ENCODE results near the gene TRIM50. TPM values are rescaled to one million over a fixed set of nuclear protein-coding genes. Genes with fewer than 3 reads are reported as not detected.
"Not testable (repeated sequence)": the region's sequence is repeated elsewhere in the genome, so short reads cannot be mapped to it uniquely, and the experiment has no call there.

The TRIM50 gene
- total RNA-seq, 2 experiments from 2014 or later, result not detected

GRCh38 chr7:73308665-73309214 lies 19.1 kb downstream of the TRIM50 start, which contains the start of gene NSUN5:
TSS of gene NSUN5 (minus strand) at chr7:73308826. CDS start at chr7:73308790, 36 bp downstream.
- Mint-ChIP-seq H3K9me3 (peaks cover 2% of the 10 kb centered on the region), H3K36me3 (ENCODE audit: low read depth) (peaks cover 34% of the 10 kb centered on the region), H3K27me3 (no peaks in the 10 kb centered on the region), H3K27ac (peak within 1 kb of the TSS; percentile 96), H3K4me3 (peak within 1 kb of the TSS; percentile 89), H3K4me1 (ENCODE audit: low read depth) (peaks cover 26% of the 10 kb centered on the region)
- DNase-seq, result peak; percentile 96
- ChIA-PET POLR2A (no interaction called here), CTCF (interaction anchor here (2.9 kb wide), 1 partner anchor 143 kb away, joined by 8 read pairs; no protein-coding TSS in a partner anchor)
- no peak for TF ChIP-seq CTCF (IDR thresholded peaks at IDR 0.05)
- intact Hi-C loops (cut with micrococcal nuclease), result no loop called here
- ATAC-seq, result peak; percentile 99

- ATAC-seq (peak; percentile 41), DNase-seq (no peak)
- peak overlapping the region; percentile 89 for H3K4me3 Mint-ChIP-seq
- H3K27ac Mint-ChIP-seq, result peak overlapping the region; percentile 96
- intact Hi-C loops (cut with micrococcal nuclease), result no loop called here
- TF ChIP-seq CTCF (IDR thresholded peaks at IDR 0.05), result no peak
- ChIA-PET CTCF (interaction anchor here (2.9 kb wide), 1 partner anchor 143 kb away, joined by 8 read pairs; no protein-coding TSS in a partner anchor), POLR2A (no interaction called here)
- peaks cover 26% of the 10 kb centered on the region for H3K4me1 Mint-ChIP-seq (ENCODE audit: low read depth)
- no peaks in the 10 kb centered on the region for H3K27me3 Mint-ChIP-seq
- peaks cover 2% of the 10 kb centered on the region for H3K9me3 Mint-ChIP-seq
- peaks cover 34% of the 10 kb centered on the region for H3K36me3 Mint-ChIP-seq (ENCODE audit: low read depth)
These were observed 19.7 kb downstream of the TRIM50 start for GRCh38 chr7:73308074-73308664.

GRCh38 chr7:73307436-73307835 lies 20.4 kb downstream of the TRIM50 start:
- no peak for TF ChIP-seq CTCF (IDR thresholded peaks at IDR 0.05)
- Mint-ChIP-seq H3K4me1 (ENCODE audit: low read depth) (peaks cover 26% of the 10 kb centered on the region), H3K27ac (peak overlapping the region; percentile 84), H3K4me3 (peak overlapping the region; percentile 89), H3K36me3 (ENCODE audit: low read depth) (peaks cover 37% of the 10 kb centered on the region), H3K9me3 (peaks cover 2% of the 10 kb centered on the region), H3K27me3 (no peaks in the 10 kb centered on the region)
- ChIA-PET CTCF (interaction anchor here (1.9 to 2.9 kb wide), 2 partner anchors 17 to 144 kb away, joined by 4 to 8 read pairs; no protein-coding TSS in a partner anchor), POLR2A (no interaction called here)
- no peak for ATAC-seq
- DNase-seq, result no peak
- intact Hi-C loops (cut with micrococcal nuclease), result no loop called here

GRCh38 chr7:73304612-73305387 lies 23.1 kb downstream of the TRIM50 start:
- H3K36me3 Mint-ChIP-seq (ENCODE audit: low read depth), result peaks cover 37% of the 10 kb centered on the region
- CTCF ChIA-PET; ATAC-seq; DNase-seq; intact Hi-C loops (cut with micrococcal nuclease); H3K27me3 Mint-ChIP-seq; H3K9me3 Mint-ChIP-seq; H3K4me3 Mint-ChIP-seq; H3K27ac Mint-ChIP-seq; POLR2A ChIA-PET: not testable (repeated sequence)
- H3K4me1 Mint-ChIP-seq (ENCODE audit: low read depth), result peaks cover 26% of the 10 kb centered on the region

- DNase-seq (no peak), ATAC-seq (no peak)
- intact Hi-C loops (cut with micrococcal nuclease), result no loop called here
- Mint-ChIP-seq H3K36me3 (ENCODE audit: low read depth) (peaks cover 37% of the 10 kb centered on the region), H3K4me1 (ENCODE audit: low read depth) (peaks cover 20% of the 10 kb centered on the region), H3K27me3 (no peaks in the 10 kb centered on the region), H3K27ac (no peak overlapping the region), H3K4me3 (no peak overlapping the region), H3K9me3 (no peaks in the 10 kb centered on the region)
- CTCF ChIA-PET, result no interaction called here
- no peak for TF ChIP-seq CTCF (IDR thresholded peaks at IDR 0.05)
- POLR2A ChIA-PET, result no interaction called here
These were observed 23.8 kb downstream of the TRIM50 start for GRCh38 chr7:73304071-73304470.

Data from activated CD8-positive, alpha-beta T cell treated with anti-CD3 and anti-CD28 coated beads for 36 hours (primary cell).